Measurements from ENCODE around the gene WWOX.

GRCh38 chr16:78593352-78593751, 493.9 kb downstream of the WWOX start:
- TF ChIP-seq EP300 (IDR thresholded peaks at IDR 0.05) (no peak), CTCF (IDR thresholded peaks at IDR 0.05) (no peak)

Measured in gastroesophageal sphincter (tissue), 3 donors.